Measurements from ENCODE around the gene DBH. TPM values are rescaled to one million over a fixed set of nuclear protein-coding genes. Genes with fewer than 3 reads are reported as not detected.

The DBH gene
- total RNA-seq: not detected

- 76 to 84% methylated on average over 10 to 24 of the region's 24 CpGs for WGBS, 2 donors
- no peaks in the 10 kb centered on the region for H3K27me3 ChIP-seq
- H3K27ac ChIP-seq: no peak within 1 kb of the TSS
- H3K4me1 ChIP-seq: no peaks in the 10 kb centered on the region
- TF ChIP-seq CTCF (IDR thresholded peaks at IDR 0.05) (no peak), POLR2A (IDR thresholded peaks at IDR 0.05) (no peak)
- intact Hi-C loops (cut with DNase I): no loop called here
- H3K36me3 ChIP-seq (replicated peaks in 1 of 2; ENCODE audit: insufficient read depth in 1 of 2, low read depth in 2 of 2): no peaks in the 10 kb centered on the region
- DNase-seq: no peak
- no peak for ATAC-seq
- H3K9me3 ChIP-seq: no peaks in the 10 kb centered on the region
- H3K4me3 ChIP-seq: no peak within 1 kb of the TSS
These were observed at the start of gene DBH for GRCh38 chr9:133635533-133636531. Gene DBH, plus strand, starts transcription at chr9:133636363. Its CDS starts 9 bp downstream, at chr9:133636372.

GRCh38 chr9:133587051-133587450 lies 49.1 kb upstream of the DBH start:
- ATAC-seq (no peak), DNase-seq (no peak)
- H3K4me1 ChIP-seq: no peaks in the 10 kb centered on the region
- intact Hi-C loops (cut with DNase I): no loop called here
- no peaks in the 10 kb centered on the region for H3K36me3 ChIP-seq (replicated peaks in 1 of 2; ENCODE audit: insufficient read depth in 1 of 2, low read depth in 2 of 2)
- TF ChIP-seq POLR2A (IDR thresholded peaks at IDR 0.05) (no peak), CTCF (IDR thresholded peaks at IDR 0.05) (no peak)
- WGBS, 2 donors: 67 to 73% methylated on average over 3 to 8 of the region's 8 CpGs
- H3K9me3 ChIP-seq: no peaks in the 10 kb centered on the region
- H3K27me3 ChIP-seq: peaks cover 0 to 12% of the 10 kb centered on the region in 2 donors
- no peak overlapping the region for H3K4me3 ChIP-seq
- H3K27ac ChIP-seq: no peak overlapping the region

- WGBS, 2 donors: 56% methylated on average over 6 of the region's 6 CpGs; no CpG with 5 or more reads in 1 of the 2 donors
- intact Hi-C loops (cut with DNase I): no loop called here
- no peak for ATAC-seq
- DNase-seq: no peak
- Histone ChIP-seq H3K4me3 (no peak overlapping the region), H3K4me1 (no peaks in the 10 kb centered on the region), H3K27ac (no peak overlapping the region), H3K9me3 (no peaks in the 10 kb centered on the region), H3K36me3 (replicated peaks in 1 of 2; ENCODE audit: insufficient read depth in 1 of 2, low read depth in 2 of 2) (no peaks in the 10 kb centered on the region), H3K27me3 (peaks cover 0 to 12% of the 10 kb centered on the region in 2 donors)
- TF ChIP-seq POLR2A (IDR thresholded peaks at IDR 0.05): no peak
- no peak for TF ChIP-seq CTCF (IDR thresholded peaks at IDR 0.05)
These were observed 48.7 kb upstream of the DBH start for GRCh38 chr9:133587466-133587865.

GRCh38 chr9:133589454-133590227 lies 46.5 kb upstream of the DBH start:
- Histone ChIP-seq H3K9me3 (no peaks in the 10 kb centered on the region), H3K4me1 (no peaks in the 10 kb centered on the region), H3K36me3 (replicated peaks in 1 of 2; ENCODE audit: insufficient read depth in 1 of 2, low read depth in 2 of 2) (no peaks in the 10 kb centered on the region), H3K4me3 (no peak overlapping the region), H3K27me3 (peaks cover 0 to 12% of the 10 kb centered on the region in 2 donors), H3K27ac (no peak overlapping the region)
- intact Hi-C loops (cut with DNase I): no loop called here
- 44 to 45% methylated on average over 11 to 19 of the region's 19 CpGs for WGBS, 2 donors
- DNase-seq (no peak), ATAC-seq (no peak)
- TF ChIP-seq POLR2A (IDR thresholded peaks at IDR 0.05): no peak
- TF ChIP-seq CTCF (IDR thresholded peaks at IDR 0.05): peak in 3 of 7 experiments; percentile 3 to 31 (median 7)

Measured in body of pancreas (tissue), 4 donors.